Activated CD8-positive, alpha-beta memory T cell treated with anti-CD3 and anti-CD28 coated beads for 4 hours (primary cell): Measurements from ENCODE around the gene EPC2.

ENCODE experiments used
- DNase-seq, 2 donors: peaks; one replicate each; pipeline ENCODE4 v3.0.0-alpha.2; 2020; ENCODE audit warnings: low read depth in 2 of 2

Gene EPC2

DNA sequence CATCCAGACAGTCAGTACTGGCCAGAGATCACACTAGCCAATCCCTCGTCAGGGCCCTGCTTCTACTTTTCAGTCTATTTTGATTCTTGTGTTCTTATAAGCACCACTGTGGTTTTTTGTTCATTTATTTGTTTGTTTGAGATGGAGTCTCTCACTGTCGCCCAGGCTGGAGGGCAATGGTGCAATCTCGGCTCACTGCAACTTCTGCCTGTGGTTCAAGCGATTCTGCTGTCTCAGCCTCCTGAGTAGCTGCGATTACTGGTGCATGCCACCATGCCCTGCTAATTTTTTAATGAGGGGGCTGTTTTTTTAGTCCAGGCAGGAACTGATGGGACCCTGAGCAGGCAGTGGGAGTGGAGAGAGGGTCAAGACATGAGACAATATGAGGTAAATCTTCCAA lies 165.5 kb downstream of the EPC2 start:
- no peak for DNase-seq

DNA sequence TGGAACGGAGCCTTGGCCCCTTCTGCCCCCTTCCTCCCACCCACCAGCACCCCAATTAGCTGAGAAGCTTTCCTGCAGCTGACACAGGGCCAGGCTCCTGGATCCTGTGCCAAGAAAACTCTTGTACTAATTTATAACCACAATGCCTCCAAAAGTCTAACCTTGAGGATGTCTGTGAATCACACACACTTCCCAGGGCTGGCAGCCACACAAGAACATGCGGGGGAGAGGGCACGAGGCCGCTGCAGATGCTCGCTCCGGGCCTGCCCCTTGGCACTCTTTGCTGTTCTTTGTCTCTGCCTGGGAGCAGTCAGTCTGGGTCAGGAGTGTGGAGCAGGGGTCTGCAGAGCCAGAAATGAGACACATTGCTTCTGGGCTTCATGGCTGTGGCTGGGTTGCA lies 167.8 kb downstream of the EPC2 start:
- DNase-seq, result no peak

DNA sequence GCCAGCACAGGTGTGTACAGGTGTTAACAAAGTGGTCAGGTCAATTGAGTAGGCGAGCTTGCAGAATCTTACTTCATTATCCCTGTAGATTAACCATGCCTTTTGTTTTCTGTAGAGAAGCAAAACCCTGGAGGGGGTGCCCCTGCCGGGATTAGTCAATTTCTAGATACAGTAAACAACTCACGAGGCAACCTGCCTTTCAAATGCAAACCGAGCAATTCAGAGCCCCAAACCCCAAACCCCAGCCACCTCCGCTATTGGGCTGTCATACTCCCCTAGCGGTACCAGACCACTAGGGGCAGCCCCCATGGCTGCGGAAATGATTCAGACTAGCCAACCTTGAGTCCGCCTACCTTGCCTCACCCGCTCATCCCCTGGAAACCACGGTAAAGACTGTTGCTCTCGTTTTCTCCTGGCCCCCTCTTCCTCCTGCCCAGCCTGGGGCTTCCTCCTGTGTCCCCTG lies 169.1 kb downstream of the EPC2 start:
- peak; percentile 38 to 69 for DNase-seq

DNA sequence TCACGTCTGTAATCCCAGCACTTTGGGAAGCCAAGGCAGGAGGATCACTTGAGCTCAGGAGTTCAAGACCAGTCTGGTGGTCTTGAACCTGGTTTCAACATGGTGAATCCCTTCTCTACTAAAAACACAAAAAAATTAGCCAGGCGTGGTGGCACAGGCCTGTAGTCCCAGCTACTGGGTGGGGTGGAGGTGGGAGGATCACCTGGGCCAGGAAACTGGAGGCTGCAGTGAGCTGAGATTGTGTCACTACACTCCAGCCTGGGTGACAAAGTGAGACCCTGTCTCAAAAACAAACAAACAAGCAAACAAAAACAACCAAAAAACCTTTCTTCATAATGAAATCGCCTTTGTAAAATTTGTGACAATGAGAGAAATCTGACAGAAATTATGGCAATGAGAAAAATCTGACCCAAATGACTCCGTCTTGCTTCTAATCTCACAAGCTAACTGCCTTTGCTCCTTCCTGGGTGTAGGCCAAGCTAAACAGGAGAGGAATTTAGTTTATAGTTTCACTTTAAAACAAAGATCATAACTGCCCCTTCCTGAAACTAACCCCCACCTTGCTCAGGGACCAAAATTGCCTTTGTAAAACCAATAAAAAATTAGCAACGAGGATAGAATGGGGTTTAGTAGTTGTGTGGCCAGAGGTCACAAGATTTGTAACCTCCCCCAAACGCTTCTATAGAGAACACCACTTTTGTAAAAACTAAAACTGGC lies 169.8 kb downstream of the EPC2 start:
- DNase-seq, result no peak

DNA sequence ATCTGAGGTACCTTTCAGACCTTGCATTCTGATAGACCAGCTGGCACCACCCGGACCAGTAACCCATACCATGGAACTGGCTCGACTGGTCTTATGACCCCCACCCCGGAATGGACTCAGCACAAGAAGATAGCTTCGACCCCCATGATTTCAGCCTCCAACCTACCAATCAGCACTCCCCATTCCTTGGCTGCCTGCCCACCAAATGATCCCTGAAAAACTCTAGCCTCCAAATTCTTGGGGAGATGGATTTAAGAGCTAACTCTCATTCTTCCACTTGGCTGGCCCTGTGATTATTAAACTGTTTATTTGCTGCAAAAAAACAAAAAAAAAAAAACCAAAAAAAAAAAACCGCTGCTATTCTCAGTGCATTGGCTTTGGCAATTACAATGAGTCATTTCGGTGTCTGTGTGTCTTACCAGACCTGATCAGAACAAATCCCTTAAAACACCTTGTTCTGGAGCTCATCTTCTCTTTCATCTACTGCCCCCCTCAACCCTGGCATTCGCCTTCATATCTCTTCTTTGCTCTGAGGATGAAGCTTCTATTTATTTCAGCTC lies 170.4 kb downstream of the EPC2 start:
- DNase-seq, result no peak

DNA sequence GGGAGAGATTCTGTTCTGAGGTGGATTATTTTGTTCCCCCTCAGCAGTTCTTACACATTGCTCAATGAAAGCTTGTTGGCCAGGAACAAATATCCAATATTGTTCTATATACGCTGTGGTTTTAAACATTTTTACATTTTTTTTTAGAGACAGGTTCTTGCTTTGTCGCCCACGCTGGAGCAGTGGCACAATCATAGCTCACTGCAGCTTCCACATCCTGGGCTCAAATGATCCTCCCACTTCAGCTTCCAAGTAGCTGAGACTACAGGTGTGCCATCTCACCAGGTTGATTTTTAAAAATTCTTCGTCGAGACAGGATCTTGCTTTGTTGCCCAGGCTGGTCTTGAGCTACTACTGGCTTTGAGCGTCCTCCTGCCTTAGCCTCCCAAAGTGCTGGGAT lies 171.6 kb downstream of the EPC2 start:
- no peak for DNase-seq

DNA sequence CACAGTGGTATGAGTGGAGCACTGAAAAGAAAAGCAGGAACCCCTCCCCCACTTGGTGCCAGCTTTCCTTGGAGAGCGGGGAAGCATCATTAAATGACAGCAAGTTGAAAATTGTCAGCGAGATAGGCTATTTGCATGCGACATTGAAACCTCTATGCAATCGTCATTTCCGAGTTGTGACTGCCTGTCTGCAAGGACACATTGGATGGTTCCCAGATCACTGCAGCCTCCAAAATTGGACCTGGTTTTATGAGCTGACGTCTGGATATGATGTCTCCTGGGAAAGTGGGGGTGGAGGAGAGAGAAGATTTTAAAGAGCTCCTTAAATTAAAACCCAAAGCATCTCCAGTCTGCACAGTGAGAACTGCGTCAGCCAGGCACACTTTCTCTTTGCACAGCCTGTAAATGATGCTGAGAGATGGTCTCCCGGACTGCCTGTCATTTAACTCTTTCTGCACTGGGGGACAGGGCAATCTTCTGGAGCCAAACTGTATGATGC lies 172.7 kb downstream of the EPC2 start:
- no peak for DNase-seq

DNA sequence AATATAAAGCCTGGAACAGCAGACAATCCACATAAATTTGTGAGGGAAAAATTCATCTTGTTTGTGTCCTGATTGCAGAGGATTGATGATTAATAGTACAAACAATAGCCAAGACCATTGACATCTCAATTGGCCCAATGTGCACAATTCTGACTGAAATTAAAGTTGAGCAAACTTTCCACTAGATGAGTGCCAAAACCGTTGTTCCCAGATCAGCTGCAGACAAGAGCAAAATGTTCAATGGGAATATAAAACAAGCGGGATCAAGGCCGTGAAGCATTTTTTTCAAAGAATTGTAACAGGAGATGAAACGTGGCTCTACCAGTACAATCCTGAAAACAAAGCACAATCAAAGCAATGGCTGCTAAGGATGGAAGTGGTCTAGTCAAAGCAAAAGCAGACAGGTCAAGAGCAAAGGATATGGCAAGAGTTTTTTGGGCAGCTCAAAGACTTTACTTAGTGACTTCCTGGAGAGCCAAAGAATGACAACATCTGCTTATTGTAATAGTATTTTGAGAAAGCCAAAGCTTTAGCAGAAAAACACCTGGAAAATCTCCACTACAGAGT lies 174.6 kb downstream of the EPC2 start:
- DNase-seq, result no peak

DNA sequence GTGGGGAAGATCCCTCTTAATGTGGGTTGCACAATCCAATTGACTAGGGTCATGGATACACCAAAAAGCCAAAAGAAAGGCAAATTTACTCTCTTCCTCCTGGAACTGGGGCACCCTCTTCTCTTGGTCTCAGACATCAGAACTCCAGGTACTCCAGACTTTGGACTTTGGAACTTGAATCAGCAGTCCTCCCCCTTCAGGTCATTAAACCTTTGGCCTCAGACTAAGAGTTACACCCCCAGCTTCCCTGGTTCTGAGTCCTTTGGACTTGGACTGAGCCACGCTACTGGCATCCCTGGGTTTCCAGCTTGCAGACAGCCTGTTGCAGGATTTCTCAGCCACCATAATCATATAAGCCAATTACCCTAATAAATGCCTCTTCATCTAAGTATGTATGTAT lies 179.6 kb downstream of the EPC2 start:
- DNase-seq, result no peak

DNA sequence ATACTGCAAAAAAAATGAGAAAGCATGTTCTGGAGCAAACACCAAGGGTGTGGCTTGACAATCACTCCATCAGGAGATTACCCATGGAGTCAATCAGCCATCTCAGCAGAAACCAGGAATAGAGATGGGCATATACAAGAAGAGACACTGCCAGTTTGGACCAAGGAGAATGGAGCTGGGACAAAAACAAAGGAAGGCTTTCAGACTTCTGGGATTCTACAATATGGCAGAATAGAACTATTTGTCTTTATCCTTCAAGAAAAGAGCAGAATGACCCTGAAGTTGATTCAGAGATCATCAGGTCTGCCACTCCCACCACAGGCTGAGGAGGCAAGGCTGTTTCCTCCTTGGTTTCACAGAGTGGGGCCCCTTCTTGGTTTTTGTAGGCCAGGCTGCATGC lies 182.2 kb downstream of the EPC2 start:
- no peak for DNase-seq

DNA sequence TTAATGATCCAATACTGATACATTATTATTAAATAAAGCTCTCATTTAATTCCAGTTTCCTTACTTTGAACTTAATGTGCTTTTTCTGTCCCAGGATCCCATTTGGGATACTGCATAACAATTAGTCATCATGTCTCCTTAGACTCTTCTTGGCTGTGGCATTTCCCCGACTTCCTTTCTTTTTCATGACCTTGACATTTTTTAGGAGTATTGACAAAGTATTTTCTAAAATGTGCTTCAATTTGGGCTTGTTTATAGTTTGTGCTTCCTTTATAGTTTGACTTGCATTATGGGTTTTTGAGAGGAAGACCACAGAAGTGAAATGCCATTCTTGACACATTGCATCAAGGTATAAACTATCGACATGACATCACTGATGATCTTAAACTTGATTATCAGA lies 184.4 kb downstream of the EPC2 start:
- DNase-seq, result no peak

DNA sequence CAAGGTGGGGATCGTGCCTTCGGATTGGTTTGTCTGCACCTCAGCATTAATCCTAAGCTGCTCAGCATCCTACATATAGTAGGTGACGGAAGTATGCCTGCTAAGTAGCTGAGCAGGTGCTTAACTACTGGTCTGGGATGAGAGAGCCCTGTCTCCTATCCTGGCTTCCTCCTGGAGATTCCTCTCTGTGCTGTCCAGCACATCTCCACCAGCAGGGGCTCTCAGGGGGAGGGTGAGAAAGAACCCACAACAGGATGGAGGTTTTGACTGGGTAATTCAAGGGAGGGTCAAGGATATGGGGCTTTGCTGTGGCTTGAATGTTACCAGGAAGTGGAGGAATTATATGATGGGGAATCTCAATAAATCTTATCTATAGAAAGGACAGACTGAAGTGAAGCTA lies 185.1 kb downstream of the EPC2 start:
- no peak for DNase-seq

DNA sequence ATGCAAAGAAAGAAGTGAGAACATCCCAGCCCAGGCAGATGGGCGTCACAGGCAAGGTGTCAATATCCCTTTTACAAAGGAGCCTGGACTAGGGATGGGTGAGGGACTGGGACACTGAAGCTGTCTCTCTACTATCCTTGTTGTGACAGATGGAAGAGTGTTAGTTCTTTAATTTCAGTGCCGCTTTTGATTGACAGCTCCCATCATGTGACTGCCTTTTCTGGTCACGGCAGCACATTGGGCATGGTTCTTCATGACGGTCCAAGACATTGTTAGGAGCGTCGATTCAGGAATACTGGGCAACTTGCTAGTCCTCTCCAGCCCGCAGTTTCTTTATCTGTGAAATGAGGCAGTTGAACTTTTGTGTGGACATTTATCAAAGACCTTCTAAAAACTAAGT lies 188.1 kb downstream of the EPC2 start:
- DNase-seq, result no peak
